Tibial nerve (tissue), 4 donors: ENCODE results near the gene GRM8. TPM values are rescaled to one million over a fixed set of nuclear protein-coding genes. Genes with fewer than 3 reads are reported as not detected.

ENCODE experiments used
- DNase-seq, 2 donors: peaks; one replicate each; pipeline ENCODE4 v3.0.0-alpha.2; 2019; ENCODE audit warnings: low spot score in 2 of 2
- H3K27ac ChIP-seq, 4 donors: fragments of 200-600 bp; sonication (generic) in 3 of 4; one replicate each; pipeline ENCODE4 v1.5.1; 2017 to 2019; ENCODE audit warnings: mild to moderate bottlenecking in 1 of 4
- H3K27me3 ChIP-seq, 2 donors: fragments of 200-600 bp; sonication (generic) in 1 of 2; one replicate each; pipeline versions ENCODE4 v1.5.1 to v1.6.0; 2017 to 2019
- H3K36me3 ChIP-seq, 3 donors: fragments of 200-600 bp; sonication (generic); one replicate each; pipeline ENCODE4 v1.5.1; 2018 to 2019
- H3K4me1 ChIP-seq, 4 donors: fragments of 200-600 bp; sonication (generic) in 3 of 4; one replicate each; pipeline ENCODE4 v1.5.1; 2017 to 2019
- H3K4me3 ChIP-seq, 4 donors: fragments of 200-600 bp; sonication (generic) in 3 of 4; one replicate each; pipeline ENCODE4 v1.5.1; 2017 to 2019; ENCODE audit warnings: mild to moderate bottlenecking in 1 of 4, moderate library complexity in 1 of 4
- H3K9me3 ChIP-seq, 4 donors: fragments of 200-600 bp; sonication (generic) in 3 of 4; one replicate each; pipeline ENCODE4 v1.5.1; 2017 to 2019
- CTCF ChIP-seq, 5 experiments: fragments of 200-600 bp in 3 of 5; fragments of 450-650 bp in 2 of 5; sonication (generic) in 3 of 5; IDR thresholded peaks; one replicate each; pipeline ENCODE4 v1.5.1; 2016 to 2019; ENCODE audit warnings: antibody characterized with exemption in 5 of 5, mild to moderate bottlenecking in 3 of 5, moderate library complexity in 2 of 5
- EP300 ChIP-seq, 2 donors: sonication (generic); formaldehyde crosslinking; IDR thresholded peaks; one replicate each; pipeline ENCODE4 v1.6.1; 2017; ENCODE audit warnings: antibody characterized with exemption in 2 of 2, mild to moderate bottlenecking in 1 of 2
- POLR2A ChIP-seq, 2 donors: fragments of 450-650 bp; IDR thresholded peaks; one replicate each; pipeline ENCODE4 v1.6.1; 2017; ENCODE audit warnings: antibody characterized with exemption in 2 of 2, mild to moderate bottlenecking in 2 of 2, moderate library complexity in 2 of 2
- WGBS, 2 donors: methylation state at CpG; one replicate each; pipeline ENCODE4 v1.1.5; 2018; 5-methylcytosine and 5-hydroxymethylcytosine counted together
- total RNA-seq, 4 donors: library from RNA; depleted of rRNA; stranded (reverse); fragments of >200 nt; gene quantifications; one replicate each; pipeline ENCODE4 v1.1.0, GENCODE V29; 2016

The GRM8 gene
- total RNA-seq, 4 donors from 2014 or later: 0.59 to 1.5 (median 1.1) TPM

DNA sequence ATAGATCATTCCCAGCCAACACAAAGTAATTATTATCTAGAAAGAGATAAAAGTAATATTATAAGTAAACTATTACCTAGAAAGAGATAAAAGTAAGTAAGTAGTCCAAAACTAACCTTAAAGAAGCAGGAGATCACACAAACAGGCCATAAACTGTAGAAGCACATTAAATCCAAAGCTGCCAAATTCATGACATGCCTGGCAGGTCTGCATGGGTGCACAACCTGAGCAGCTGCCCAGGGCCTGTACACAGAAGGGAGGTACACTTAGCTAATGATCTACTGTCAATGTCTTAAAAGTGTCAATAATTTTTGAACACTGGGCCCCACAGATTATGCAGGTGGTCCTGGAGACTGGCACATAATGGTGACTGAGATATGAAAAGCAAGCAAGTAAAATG is 196.5 kb downstream of the GRM8 start:
- Histone ChIP-seq H3K36me3 (no peaks in the 10 kb centered on the region), H3K4me3 (no peak overlapping the region), H3K27ac (no peak overlapping the region), H3K9me3 (no peaks in the 10 kb centered on the region), H3K4me1 (no peaks in the 10 kb centered on the region), H3K27me3 (no peaks in the 10 kb centered on the region)
- TF ChIP-seq CTCF (IDR thresholded peaks at IDR 0.05) (no peak), POLR2A (IDR thresholded peaks at IDR 0.05) (no peak), EP300 (IDR thresholded peaks at IDR 0.05) (no peak)
- no peak for DNase-seq

DNA sequence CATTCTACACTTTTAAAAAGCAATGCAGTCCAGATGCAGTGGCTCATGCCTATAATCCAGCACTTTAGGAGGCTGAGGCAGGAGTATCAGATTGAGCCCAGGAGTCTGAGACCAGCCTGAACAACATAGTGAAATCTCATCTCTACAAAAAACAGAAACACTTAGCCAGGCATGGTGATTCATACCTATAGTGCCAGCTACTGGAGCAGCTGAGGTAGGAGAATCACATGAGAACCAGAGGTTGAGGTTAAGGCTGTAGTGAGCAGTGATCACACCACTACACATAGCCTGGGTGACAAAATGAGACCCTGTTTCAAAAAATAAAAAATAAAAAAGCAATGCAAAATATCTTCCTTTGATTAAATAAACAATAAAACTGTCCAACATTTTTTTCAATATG is 205.2 kb downstream of the GRM8 start:
- no peak for DNase-seq
- no peaks in the 10 kb centered on the region for H3K36me3 ChIP-seq
- H3K9me3 ChIP-seq: no peaks in the 10 kb centered on the region
- no peaks in the 10 kb centered on the region for H3K4me1 ChIP-seq
- H3K27ac ChIP-seq: no peak overlapping the region
- no peak overlapping the region for H3K4me3 ChIP-seq
- H3K27me3 ChIP-seq: no peaks in the 10 kb centered on the region
- TF ChIP-seq POLR2A (IDR thresholded peaks at IDR 0.05) (no peak), CTCF (IDR thresholded peaks at IDR 0.05) (no peak), EP300 (IDR thresholded peaks at IDR 0.05) (no peak)

DNA sequence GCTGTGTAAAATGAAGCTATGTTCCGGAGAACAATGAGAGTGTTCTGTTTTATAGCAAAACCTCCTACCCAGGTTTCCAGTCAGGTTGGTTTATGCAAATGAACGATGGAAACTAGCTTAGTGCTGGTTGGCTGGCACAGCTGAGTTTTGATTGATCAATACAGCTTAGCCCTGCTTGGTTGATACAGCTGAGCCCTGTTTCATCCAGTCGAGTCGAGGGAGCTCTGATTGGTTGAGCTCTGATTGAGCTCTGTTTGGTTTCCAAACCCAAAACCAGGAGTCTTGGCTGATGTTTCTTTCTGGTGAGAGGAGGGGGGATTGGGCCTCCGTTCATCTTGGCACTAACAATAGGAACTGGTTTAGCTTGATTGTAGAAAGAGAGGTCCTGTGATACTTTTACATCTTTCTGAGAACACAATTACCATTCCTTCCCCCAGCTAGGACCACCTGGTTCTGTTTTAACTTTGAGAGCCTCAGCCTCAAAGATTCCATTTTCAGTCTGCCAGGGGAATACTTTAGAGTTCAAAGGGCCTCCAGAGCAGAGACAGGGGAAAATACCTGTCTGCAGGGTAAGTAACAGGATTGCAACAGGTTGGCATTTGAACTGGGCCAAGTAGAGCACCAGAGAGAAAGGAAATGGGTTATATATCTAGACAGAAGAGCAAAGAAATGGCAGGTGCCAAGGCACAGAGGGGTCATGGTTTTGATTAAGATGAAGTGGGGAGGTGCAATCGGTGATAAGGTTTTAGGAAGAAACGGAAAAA is 210.9 kb downstream of the GRM8 start:
- H3K9me3 ChIP-seq: no peaks in the 10 kb centered on the region
- no peak for DNase-seq
- H3K4me1 ChIP-seq: no peaks in the 10 kb centered on the region
- TF ChIP-seq EP300 (IDR thresholded peaks at IDR 0.05): no peak
- no peak for TF ChIP-seq POLR2A (IDR thresholded peaks at IDR 0.05)
- TF ChIP-seq CTCF (IDR thresholded peaks at IDR 0.05): no peak
- WGBS, 2 donors: 74 to 80% methylated on average over 7 of the region's 7 CpGs
- no peak overlapping the region for H3K4me3 ChIP-seq
- no peaks in the 10 kb centered on the region for H3K36me3 ChIP-seq
- no peak overlapping the region for H3K27ac ChIP-seq
- no peaks in the 10 kb centered on the region for H3K27me3 ChIP-seq

DNA sequence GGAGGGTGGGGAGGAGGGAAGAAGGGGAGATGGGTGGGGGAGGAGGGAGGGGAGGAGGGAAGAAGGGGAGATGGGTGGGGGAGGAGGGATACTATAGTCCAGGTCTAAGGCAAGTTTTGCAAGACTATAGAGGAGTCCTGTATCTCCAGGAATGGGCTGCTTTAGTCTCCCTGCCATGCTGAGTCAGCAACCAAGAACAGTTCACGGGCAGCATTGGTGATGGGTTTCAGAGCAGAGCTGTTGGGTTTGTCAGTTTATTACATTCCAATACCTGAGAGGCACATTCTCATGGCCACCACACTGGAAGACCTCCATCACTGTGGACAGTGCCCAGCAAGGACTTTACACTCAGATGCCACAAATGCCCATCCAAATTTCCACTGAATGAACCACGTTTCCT is 212.7 kb downstream of the GRM8 start:
- no peaks in the 10 kb centered on the region for H3K9me3 ChIP-seq
- TF ChIP-seq EP300 (IDR thresholded peaks at IDR 0.05) (no peak), POLR2A (IDR thresholded peaks at IDR 0.05) (no peak), CTCF (IDR thresholded peaks at IDR 0.05) (no peak)
- no peaks in the 10 kb centered on the region for H3K36me3 ChIP-seq
- DNase-seq: no peak
- H3K4me3 ChIP-seq: no peak overlapping the region
- H3K27me3 ChIP-seq: no peaks in the 10 kb centered on the region
- H3K4me1 ChIP-seq: no peaks in the 10 kb centered on the region
- 84 to 86% methylated on average over 2 of the region's 2 CpGs for WGBS, 2 donors
- no peak overlapping the region for H3K27ac ChIP-seq

GRCh38 chr7:127039541-127039940 is 213.2 kb downstream of the GRM8 start:
- 75% methylated on average over 2 of the region's 3 CpGs; no CpG with 5 or more reads in 1 of the 2 donors for WGBS, 2 donors
- no peaks in the 10 kb centered on the region for H3K27me3 ChIP-seq
- H3K36me3 ChIP-seq: no peaks in the 10 kb centered on the region
- no peaks in the 10 kb centered on the region for H3K9me3 ChIP-seq
- TF ChIP-seq EP300 (IDR thresholded peaks at IDR 0.05) (no peak), POLR2A (IDR thresholded peaks at IDR 0.05) (no peak), CTCF (IDR thresholded peaks at IDR 0.05) (no peak)
- no peak for DNase-seq
- no peak overlapping the region for H3K27ac ChIP-seq
- no peak overlapping the region for H3K4me3 ChIP-seq
- H3K4me1 ChIP-seq: no peaks in the 10 kb centered on the region
